T-helper 2 cell (primary cell): ENCODE results near the gene RPL36.
"Not testable (repeated sequence)": the region's sequence is repeated elsewhere in the genome, so short reads cannot be mapped to it uniquely, and the experiment has no call there.

Experiments
- DNase-seq, 5 experiments: peaks; one replicate each; pipeline versions ENCODE4 v3.0.0 to v3.0.0-alpha.2; 2012 to 2022

RPL36 gene

GRCh38 chr19:5707576-5708575, 17.8 kb downstream of the RPL36 start:
- no peak for DNase-seq

GRCh38 chr19:5711025-5711424, 20.9 kb downstream of the RPL36 start:
- DNase-seq, result no peak

- no peak for DNase-seq
These were observed 21.6 kb downstream of the RPL36 start for GRCh38 chr19:5711713-5712161.

GRCh38 chr19:5713228-5713627, 23.1 kb downstream of the RPL36 start:
- DNase-seq, result no peak

- no peak for DNase-seq
These were observed 24.7 kb downstream of the RPL36 start for GRCh38 chr19:5714816-5715215.

DNA sequence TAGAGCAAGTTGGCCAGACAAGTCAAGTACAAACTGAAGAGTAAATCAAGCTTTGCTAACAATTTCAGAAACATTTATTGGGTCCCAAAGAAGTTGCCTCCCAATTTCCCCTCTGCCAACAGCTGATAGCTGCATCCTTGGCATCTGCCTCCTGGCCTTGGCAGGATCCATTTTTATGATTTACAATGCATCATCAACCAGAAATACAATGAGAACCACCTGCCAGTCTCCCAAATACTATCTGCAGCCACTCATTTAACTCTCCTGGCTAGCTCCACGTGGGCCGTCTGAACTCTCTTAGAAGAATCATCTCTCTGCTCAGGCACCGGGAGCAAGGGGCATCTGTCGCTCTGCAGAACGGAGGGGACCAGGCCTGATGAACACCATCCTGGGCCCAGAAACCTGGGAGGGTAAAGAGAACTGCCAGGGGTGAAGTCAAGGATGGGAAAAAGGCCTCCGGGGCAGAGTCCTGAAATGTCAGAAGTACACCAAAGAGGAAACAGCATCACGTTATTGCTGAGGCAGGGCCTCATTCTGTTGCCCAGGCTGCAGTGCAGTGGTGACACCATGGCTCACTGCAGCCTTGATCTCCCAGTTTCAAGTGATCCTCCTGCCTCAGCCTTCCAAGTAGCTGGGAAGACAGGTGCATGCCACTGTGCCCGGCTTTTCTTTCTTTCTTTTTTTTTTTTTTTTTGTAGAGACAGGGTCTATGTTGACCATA, 27.3 kb downstream of the RPL36 start:
- no peak for DNase-seq

GRCh38 chr19:5718037-5718578, 28.0 kb downstream of the RPL36 start:
- peak in 1 of 5 experiments; percentile 52 for DNase-seq

- peak in 2 of 5 experiments; percentile 52 to 55 for DNase-seq
These were observed 28.6 kb downstream of the RPL36 start for GRCh38 chr19:5718579-5719273.

- peak in 2 of 5 experiments; percentile 21 to 44 for DNase-seq
These were observed 29.3 kb downstream of the RPL36 start for GRCh38 chr19:5719274-5719960.

DNA sequence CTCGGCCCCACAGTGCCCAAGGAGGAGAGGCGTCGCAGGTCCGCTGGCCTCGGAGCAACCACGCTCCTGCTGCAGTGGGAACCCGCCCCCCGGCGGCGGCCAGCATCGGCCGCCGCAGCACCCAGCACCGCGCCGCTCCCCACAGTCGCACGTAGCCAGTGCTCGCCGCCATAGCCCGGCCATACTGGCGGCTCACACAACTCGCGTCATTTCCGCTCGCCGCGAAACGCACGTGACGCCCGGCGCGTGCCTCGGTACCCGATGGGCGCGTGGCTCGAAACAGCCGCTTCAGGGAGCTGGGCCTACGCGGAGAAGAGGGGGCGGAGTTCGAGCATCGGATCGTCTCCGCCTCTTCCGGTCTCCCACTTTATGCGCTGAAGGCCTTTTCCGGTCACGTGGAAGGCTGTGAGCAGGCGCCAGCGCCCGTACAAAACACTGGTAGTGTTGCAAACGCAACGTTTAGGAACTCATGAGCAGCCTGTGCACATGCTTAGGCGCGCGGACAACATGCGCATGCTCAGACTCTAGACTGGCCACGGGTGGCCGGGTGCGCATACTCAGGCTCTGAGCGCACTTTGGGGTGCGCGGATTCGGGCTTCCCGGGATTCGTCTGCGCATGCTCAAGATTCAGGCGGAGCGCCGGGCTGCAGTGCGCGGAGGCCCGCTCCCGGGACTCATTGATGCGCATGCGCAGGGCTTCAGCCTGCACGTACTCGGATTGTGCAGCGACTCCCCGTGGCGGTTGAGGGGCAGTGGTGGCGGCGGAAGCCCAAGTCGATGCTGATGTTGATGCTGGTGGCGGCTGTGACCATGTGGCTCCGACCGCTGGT, 30.1 kb downstream of the RPL36 start, which contains the start of the genes CATSPERD and LONP1:
TSS of gene CATSPERD (plus strand) at position 677 of the 830 bp plus-strand sequence. CDS start at position 778, 101 bp downstream.
TSS of gene LONP1 (minus strand) at position 186 of the 830 bp plus-strand sequence. CDS start at position 172, 14 bp downstream.
- peak; percentile 94 to 99 (median 98) for DNase-seq

DNA sequence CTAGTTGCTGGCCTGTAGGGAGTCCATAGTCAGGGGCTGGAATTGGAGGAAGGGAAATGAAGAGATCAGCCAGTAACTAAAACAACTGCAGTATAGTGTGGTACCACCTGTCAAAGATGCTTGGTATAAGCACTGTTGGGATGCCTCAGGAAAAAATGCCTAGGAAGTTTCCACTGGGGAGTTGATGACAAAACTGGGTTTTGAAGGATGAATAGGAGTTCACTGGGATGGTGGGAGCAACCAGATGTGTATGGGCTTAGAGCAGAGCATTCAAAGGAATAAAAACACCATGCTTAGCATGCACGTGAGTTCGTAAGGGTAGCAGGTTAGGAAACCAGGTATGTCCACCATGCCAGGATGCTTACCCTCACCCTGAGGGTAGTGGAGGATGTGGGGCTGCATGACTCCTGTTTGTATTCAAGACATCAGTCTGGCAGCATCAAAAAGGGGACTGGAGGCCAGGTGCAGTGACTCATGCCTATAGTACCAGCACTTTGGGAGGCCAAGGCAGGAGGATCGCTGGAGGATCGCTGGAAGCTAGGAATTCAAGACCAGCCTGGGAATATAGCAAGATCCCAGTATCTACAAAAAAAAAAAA, 37.5 kb downstream of the RPL36 start:
- no peak for DNase-seq

DNA sequence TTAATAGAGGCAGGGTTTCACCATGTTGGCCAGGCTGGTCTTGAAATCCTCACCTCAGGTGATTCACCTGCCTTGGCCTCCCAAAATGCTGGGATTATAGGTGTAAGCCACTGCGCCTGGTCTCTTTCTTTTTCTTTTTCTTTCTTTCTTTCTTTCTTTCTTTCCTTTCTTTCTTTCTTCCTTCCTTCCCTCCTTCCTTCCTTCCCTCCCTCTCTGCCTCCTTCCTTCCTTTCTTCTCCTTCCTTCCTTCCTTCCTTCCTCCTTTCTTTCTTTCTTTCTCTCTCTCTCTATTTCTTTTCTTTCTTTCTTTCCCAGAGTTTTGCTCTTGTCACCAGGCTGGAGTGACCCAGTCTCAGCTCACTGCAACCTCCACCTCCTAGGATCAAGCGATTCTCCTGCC, 43.1 kb downstream of the RPL36 start:
- not testable (repeated sequence) for DNase-seq

DNA sequence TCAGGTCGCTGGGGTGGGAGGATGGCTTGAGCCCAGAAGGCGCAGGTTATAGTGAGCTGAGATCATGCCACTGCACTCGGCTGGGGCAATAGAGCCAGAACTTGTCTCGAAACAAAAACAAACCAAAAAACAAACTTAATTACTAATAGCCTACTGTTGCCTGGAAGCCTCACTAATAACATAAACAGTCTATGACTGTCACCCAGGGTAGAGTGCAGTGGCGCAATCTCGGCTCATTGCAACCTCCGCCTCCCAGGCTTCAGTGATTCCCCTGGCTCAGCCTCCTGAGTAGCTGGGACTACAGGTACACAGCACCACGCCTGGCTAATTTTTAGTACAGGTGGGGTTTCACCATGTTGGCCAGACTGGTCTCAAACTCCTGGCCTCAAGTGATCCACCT, 48.3 kb downstream of the RPL36 start:
- DNase-seq, result no peak
